ENCODE measurements around the gene OXCT1. TPM values are rescaled to one million over a fixed set of nuclear protein-coding genes. Genes with fewer than 3 reads are reported as not detected.
A peak's percentile ranks its signal among the peaks of the same experiment; 100 is the strongest.

Gene OXCT1
- total and polyA plus RNA-seq, 2 of the 4 experiments (the other 2 are of a cell fraction): 14.2 to 16.3 TPM

DNA sequence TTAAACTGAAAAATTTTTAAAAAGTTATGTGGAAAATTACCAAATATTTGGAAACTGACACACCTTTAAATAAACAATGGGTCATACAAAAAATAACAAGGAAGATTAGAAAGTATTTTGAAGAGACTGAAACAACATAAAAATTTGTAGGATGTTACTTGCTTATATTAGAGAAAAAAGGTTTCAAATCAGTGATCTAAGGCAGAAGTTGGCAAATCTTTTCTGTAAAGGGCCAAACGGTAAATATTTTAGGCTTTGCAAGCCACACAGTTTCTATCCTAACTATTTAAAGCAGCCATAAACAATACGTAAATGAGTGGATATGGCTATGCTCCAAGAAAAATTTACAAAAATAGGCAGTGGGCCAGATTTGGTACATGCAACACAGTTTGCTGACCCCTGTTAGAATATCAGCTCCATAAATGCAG is 81.3 kb downstream of the OXCT1 start:
- Histone ChIP-seq H2AK9ac (replicated peaks; ENCODE audit: low read depth, low read length, poor library complexity) (no peak overlapping the region), H3K4me1 (ENCODE audit: control insufficient read depth, insufficient read depth, low read length) (peaks cover 19% of the 10 kb centered on the region), H3K4me3 (ENCODE audit: insufficient read depth, low read depth, low read length) (no peak overlapping the region), H4K20me1 (ENCODE audit: insufficient read depth, low read length) (no peaks in the 10 kb centered on the region), H4K91ac (ENCODE audit: insufficient read depth, low read depth, low read length) (no peak overlapping the region), H2BK5ac (ENCODE audit: low read depth, low read length, poor library complexity, severe bottlenecking) (peak overlapping the region; percentile 88), H2BK15ac (ENCODE audit: low read depth, low read length) (no peak overlapping the region), H3K9ac (ENCODE audit: low read depth, low read length) (no peak overlapping the region), H3K23ac (ENCODE audit: low read depth, low read length) (no peak overlapping the region), H3K4me2 (ENCODE audit: low read depth, low read length) (peak overlapping the region; percentile 86; the same call in 1 of the 2 replicates), H3K14ac (replicated peaks; ENCODE audit: low read depth, low read length) (no peak overlapping the region), H3K18ac (ENCODE audit: low read depth, low read length) (no peak overlapping the region), H2BK120ac (ENCODE audit: low read depth, low read length) (no peak overlapping the region; the same call in 1 of the 2 replicates), H4K5ac (ENCODE audit: low read depth, low read length) (no peak overlapping the region), H3K9me3 (ENCODE audit: control insufficient read depth, insufficient read depth, low read length) (no peaks in the 10 kb centered on the region), H3K36me3 (ENCODE audit: control insufficient read depth, insufficient read depth, low read length) (no peaks in the 10 kb centered on the region), H3K56ac (ENCODE audit: extremely low read depth, insufficient read depth, low read length) (no peak overlapping the region), H3K79me1 (ENCODE audit: low read depth in 1 of 2, low read length in 2 of 2) (peaks cover 3 to 17% of the 10 kb centered on the region in 2 experiments; a peak in 3 of 4 replicates), H3K27me3 (ENCODE audit: control insufficient read depth, insufficient read depth, low read length) (no peaks in the 10 kb centered on the region), H3K27ac (ENCODE audit: insufficient read depth, low read length) (no peak overlapping the region), H2AK5ac (ENCODE audit: low read depth, low read length) (no peak overlapping the region), H3K9me1 (ENCODE audit: insufficient read depth, low read length) (no peaks in the 10 kb centered on the region), H2AFZ (replicated peaks; ENCODE audit: low read length, poor library complexity) (no peak overlapping the region), H2BK20ac (ENCODE audit: low read depth, low read length) (peak overlapping the region; percentile 35; the same call in 1 of the 2 replicates), H3K4ac (ENCODE audit: low read depth, low read length) (no peak overlapping the region), H4K8ac (ENCODE audit: low read depth in 2 of 2, low read length in 2 of 2) (no peak overlapping the region; a peak in 1 of 4 replicates)
- in situ Hi-C loops (cut with MboI; ENCODE audit: low sequenced_read_pairs) (no loop called here), intact Hi-C loops (cut with micrococcal nuclease) (no loop called here), dilution Hi-C loops (cut with HindIII; ENCODE audit: low sequenced_read_pairs, unreplicated experiment) (no loop called here)
- POLR2A ChIA-PET (ENCODE audit: unreplicated experiment): no interaction called here
- DNase-seq: peak; percentile 74
- ATAC-seq (ENCODE audit: low read depth): peak; percentile 36
- TF ChIP-seq MAFK (IDR thresholded peaks at IDR 0.05; ENCODE audit: low read depth, low read length) (no peak), MXI1 (IDR thresholded peaks at IDR 0.05; ENCODE audit: borderline replicate concordance, low read depth, low read length) (no peak), ELK1 (IDR thresholded peaks at IDR 0.05; ENCODE audit: borderline replicate concordance, low read depth, low read length) (no peak), RFX5 (IDR thresholded peaks at IDR 0.05; ENCODE audit: low read depth, low read length) (no peak), NFE2L2 (IDR thresholded peaks at IDR 0.05; ENCODE audit: low read depth, low read length) (no peak), BHLHE40 (IDR thresholded peaks at IDR 0.05; ENCODE audit: low read depth, low read length) (no peak)
- TF ChIP-seq, protein P1, sequence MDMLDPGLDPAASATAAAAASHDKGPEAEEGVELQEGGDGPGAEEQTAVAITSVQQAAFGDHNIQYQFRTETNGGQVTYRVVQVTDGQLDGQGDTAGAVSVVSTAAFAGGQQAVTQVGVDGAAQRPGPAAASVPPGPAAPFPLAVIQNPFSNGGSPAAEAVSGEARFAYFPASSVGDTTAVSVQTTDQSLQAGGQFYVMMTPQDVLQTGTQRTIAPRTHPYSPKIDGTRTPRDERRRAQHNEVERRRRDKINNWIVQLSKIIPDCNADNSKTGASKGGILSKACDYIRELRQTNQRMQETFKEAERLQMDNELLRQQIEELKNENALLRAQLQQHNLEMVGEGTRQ (IDR thresholded peaks at IDR 0.05; ENCODE audit: low read depth, low read length): no peak
- no CpG with 5 or more reads among the region's 2 CpGs for WGBS, 2 experiments (ENCODE audit: extremely low coverage in 2 of 2, insufficient read length in 1 of 2)
- CTCF ChIA-PET: interaction anchor here (1.0 kb wide), 1 partner anchor 28 kb away, joined by 3 read pairs; no protein-coding TSS in a partner anchor
- no TSS peak for BruUV-seq (replicated peaks)
